GM12873 (cell line): ENCODE results near the gene KIAA1755.

Experiments
- CTCF ChIP-seq: IDR thresholded peaks from 2 replicates; pipeline ENCODE4 v1.5.1; 2012; ENCODE audit warnings: low read depth, mild to moderate bottlenecking, moderate library complexity, low read length, control low read depth; ENCODE audit not compliant: insufficient read depth; ENCODE audit errors: missing control alignments

The KIAA1755 gene

GRCh38 chr20:38278131-38278530, 17.6 kb upstream of the KIAA1755 start:
- no peak for TF ChIP-seq CTCF

GRCh38 chr20:38277691-38278090, 17.2 kb upstream of the KIAA1755 start:
- TF ChIP-seq CTCF = no peak

GRCh38 chr20:38277285-38277684, 16.8 kb upstream of the KIAA1755 start:
- TF ChIP-seq CTCF = no peak

- no peak for TF ChIP-seq CTCF
These were observed 15.4 kb upstream of the KIAA1755 start for GRCh38 chr20:38275815-38276550.

- TF ChIP-seq CTCF = no peak
These were observed 12.4 kb upstream of the KIAA1755 start for GRCh38 chr20:38272961-38273360.

- no peak for TF ChIP-seq CTCF
These were observed 11.9 kb upstream of the KIAA1755 start for GRCh38 chr20:38272398-38272797.

- no peak for TF ChIP-seq CTCF
These were observed 11.1 kb upstream of the KIAA1755 start for GRCh38 chr20:38271608-38272120.
